Glomerular endothelial cell (primary cell): Measurements from ENCODE around the gene HADHB. TPM values are rescaled to one million over a fixed set of nuclear protein-coding genes. Genes with fewer than 3 reads are reported as not detected.
"Not testable (repeated sequence)": the region's sequence is repeated elsewhere in the genome, so short reads cannot be mapped to it uniquely, and the experiment has no call there.

ENCODE experiments used
- DNase-seq: peaks from one replicate; pipeline ENCODE4 v3.0.0-alpha.2; 2011; ENCODE audit warnings: low read depth, low spot score; ENCODE audit errors: extremely low read depth
- total RNA-seq: library from RNA; depleted of rRNA; stranded (reverse); fragments of >200 nt; gene quantifications from 2 replicates; pipeline ENCODE4 v1.2.3, GENCODE V29; 2015

HADHB gene
- total RNA-seq, 1 donor from 2014 or later, result 110 TPM

- DNase-seq, result no peak
Observed at GRCh38 chr2:26243470-26244308, 1.1 kb upstream of the HADHB start.

GRCh38 chr2:26245231-26245732 lies 543 bp downstream of the HADHB start:
- no peak for DNase-seq

- no peak for DNase-seq
Observed at GRCh38 chr2:26245810-26246209, 1.1 kb downstream of the HADHB start.

GRCh38 chr2:26246818-26247217 lies 2.1 kb downstream of the HADHB start:
- no peak for DNase-seq

GRCh38 chr2:26249625-26250024 lies 4.9 kb downstream of the HADHB start:
- DNase-seq, result no peak

- DNase-seq, result no peak
Observed at GRCh38 chr2:26251893-26252292, 7.2 kb downstream of the HADHB start.

GRCh38 chr2:26255759-26256384 lies 11.1 kb downstream of the HADHB start:
- DNase-seq, result no peak

GRCh38 chr2:26258836-26259235 lies 14.1 kb downstream of the HADHB start:
- DNase-seq, result not testable (repeated sequence)

GRCh38 chr2:26268213-26268612 lies 23.5 kb downstream of the HADHB start:
- DNase-seq, result no peak

- DNase-seq, result not testable (repeated sequence)
Observed at GRCh38 chr2:26268670-26269385, 24.1 kb downstream of the HADHB start.

GRCh38 chr2:26269571-26270158 lies 24.9 kb downstream of the HADHB start:
- DNase-seq, result no peak

GRCh38 chr2:26270373-26270772 lies 25.6 kb downstream of the HADHB start:
- no peak for DNase-seq

- DNase-seq, result no peak
Observed at GRCh38 chr2:26273501-26273900, 28.8 kb downstream of the HADHB start.

GRCh38 chr2:26274058-26274613 lies 29.4 kb downstream of the HADHB start:
- DNase-seq, result peak; percentile 87

GRCh38 chr2:26276484-26277227 lies 31.9 kb downstream of the HADHB start:
- DNase-seq, result no peak

- no peak for DNase-seq
Observed at GRCh38 chr2:26279886-26280285, 35.1 kb downstream of the HADHB start.

- no peak for DNase-seq
Observed at GRCh38 chr2:26281226-26281625, 36.5 kb downstream of the HADHB start.

GRCh38 chr2:26283606-26284005 lies 38.9 kb downstream of the HADHB start:
- no peak for DNase-seq

- no peak for DNase-seq
Observed at GRCh38 chr2:26284132-26284531, 39.4 kb downstream of the HADHB start.

GRCh38 chr2:26285931-26286330 lies 41.2 kb downstream of the HADHB start:
- DNase-seq, result no peak
